Astrocyte of the spinal cord (primary cell): ENCODE measurements around the gene AK5.
A peak's percentile ranks its signal among the peaks of the same experiment; 100 is the strongest.

ENCODE experiments used
- DNase-seq: peaks from one replicate; pipeline ENCODE4 v3.0.0; 2011; ENCODE audit warnings: low read depth, low spot score
- H3K4me3 ChIP-seq: 2 replicates; pipeline ENCODE4 v1.5.1; 2011; ENCODE audit warnings: low read depth, mild to moderate bottlenecking, low read length, moderate library complexity
- CTCF ChIP-seq: IDR thresholded peaks from 2 replicates; pipeline ENCODE4 v1.5.1; 2012; ENCODE audit warnings: low read depth, mild to moderate bottlenecking, low read length, inconsistent platforms
- in situ Hi-C: cut with HindIII; loops from 2 replicates; pipeline ENCODE4 v1.10.0; 2017; ENCODE audit warnings: low sequenced_read_pairs

The AK5 gene

GRCh38 chr1:77316006-77316405, 34.2 kb downstream of the AK5 start:
- H3K4me3 ChIP-seq: no peak overlapping the region
- in situ Hi-C loops: no loop called here
- peak; percentile 45 for DNase-seq
- TF ChIP-seq CTCF: no peak

- TF ChIP-seq CTCF: no peak
- in situ Hi-C loops: no loop called here
- no peak for DNase-seq
- no peak overlapping the region for H3K4me3 ChIP-seq
Observed at GRCh38 chr1:77316966-77317365, 35.1 kb downstream of the AK5 start.

- TF ChIP-seq CTCF: no peak
- no peak for DNase-seq
- in situ Hi-C loops: no loop called here
Observed at GRCh38 chr1:77319036-77319705, 37.4 kb downstream of the AK5 start.

GRCh38 chr1:77322061-77322900, 40.5 kb downstream of the AK5 start:
- in situ Hi-C loops: no loop called here
- H3K4me3 ChIP-seq: no peak overlapping the region
- TF ChIP-seq CTCF: no peak
- peak; percentile 89 for DNase-seq

More at GRCh38 chr1:77319036-77319705, 37.4 kb downstream of the AK5 start:
- no peak overlapping the region for H3K4me3 ChIP-seq

GRCh38 chr1:77333501-77333900, 51.7 kb downstream of the AK5 start:
- no peak overlapping the region for H3K4me3 ChIP-seq
- in situ Hi-C loops: no loop called here
- DNase-seq: no peak
- TF ChIP-seq CTCF: no peak

GRCh38 chr1:77336729-77337128, 54.9 kb downstream of the AK5 start:
- in situ Hi-C loops: no loop called here
- no peak for DNase-seq

More at GRCh38 chr1:77336729-77337128, 54.9 kb downstream of the AK5 start:
- H3K4me3 ChIP-seq: no peak overlapping the region
- no peak for TF ChIP-seq CTCF
